Small intestine (tissue), 16 donors: ENCODE results near the gene OFD1. TPM values are rescaled to one million over a fixed set of nuclear protein-coding genes. Genes with fewer than 3 reads are reported as not detected.

Experiments used
- DNase-seq, 2 donors: peaks; one replicate each; pipeline versions ENCODE4 v3.0.0 to v3.0.0-alpha.2; 2013
- FAIRE-seq: peaks from 2 replicates; lab custom pipeline; 2012; peaks lifted over from hg19 to GRCh38; lab: Jason Lieb, UNC
- H3K27ac ChIP-seq, 3 donors: one replicate each; pipeline ENCODE4 v1.5.1; 2013; ENCODE audit warnings: low read length in 2 of 3, mild to moderate bottlenecking in 2 of 3, control low read depth in 1 of 3, inconsistent platforms in 1 of 3, low read depth in 1 of 3, moderate library complexity in 1 of 3
- H3K27me3 ChIP-seq, 3 donors: one replicate each; pipeline ENCODE4 v1.6.1; 2013; ENCODE audit warnings: low read length in 3 of 3, inconsistent platforms in 1 of 3; ENCODE audit not compliant: control insufficient read depth in 3 of 3, insufficient read depth in 3 of 3
- H3K36me3 ChIP-seq, 3 donors: one replicate each; pipeline ENCODE4 v1.6.1; 2013; ENCODE audit warnings: low read length in 3 of 3, inconsistent platforms in 1 of 3, low read depth in 1 of 3, mild to moderate bottlenecking in 1 of 3, moderate library complexity in 1 of 3; ENCODE audit not compliant: control insufficient read depth in 3 of 3, insufficient read depth in 2 of 3
- H3K4me1 ChIP-seq, 3 donors: one replicate each; pipeline ENCODE4 v1.6.1; 2013; ENCODE audit warnings: low read length in 2 of 3, inconsistent platforms in 1 of 3, low read depth in 1 of 3, mild to moderate bottlenecking in 1 of 3, moderate library complexity in 1 of 3; ENCODE audit not compliant: control insufficient read depth in 3 of 3, insufficient read depth in 2 of 3
- H3K4me3 ChIP-seq, 3 donors: one replicate each; pipeline ENCODE4 v1.5.1; 2013; ENCODE audit warnings: low read length in 3 of 3, control low read depth in 1 of 3, inconsistent platforms in 1 of 3, low read depth in 1 of 3, mild to moderate bottlenecking in 1 of 3, moderate library complexity in 1 of 3
- H3K9me3 ChIP-seq, 2 donors: one replicate each; pipeline ENCODE4 v1.6.1; 2013; ENCODE audit warnings: low read depth in 1 of 2, low read length in 1 of 2; ENCODE audit not compliant: control insufficient read depth in 2 of 2, insufficient read depth in 1 of 2
- WGBS, 3 donors: extraction: QIAGEN DNeasy Blood & Tissue Kit; methylation state at CpG; one replicate each; pipeline ENCODE4 v1.1.7; 2013; 5-methylcytosine and 5-hydroxymethylcytosine counted together
- long read RNA-seq, 10 donors: transcript quantifications; one replicate each; lab custom pipeline, GENCODE V29; 2026
- polyA plus RNA-seq, 4 donors: library from polyadenylated mRNA; stranded (reverse) in 3 of 4; unstranded in 1 of 4; fragments of 200-250 nt in 3 of 4; fragments of 120-200 nt in 1 of 4; gene quantifications; one replicate each; pipeline versions ENCODE4 v1.2.1 to v1.2.3, GENCODE V29; 2013
- donor health status: healthy with polysubstance abuse.
- donor health status: control.
- donor health status: control.
- donor health status: Bipolar disorder and iron deficiency.
- donor health status: healthy.

OFD1 gene, protein sequence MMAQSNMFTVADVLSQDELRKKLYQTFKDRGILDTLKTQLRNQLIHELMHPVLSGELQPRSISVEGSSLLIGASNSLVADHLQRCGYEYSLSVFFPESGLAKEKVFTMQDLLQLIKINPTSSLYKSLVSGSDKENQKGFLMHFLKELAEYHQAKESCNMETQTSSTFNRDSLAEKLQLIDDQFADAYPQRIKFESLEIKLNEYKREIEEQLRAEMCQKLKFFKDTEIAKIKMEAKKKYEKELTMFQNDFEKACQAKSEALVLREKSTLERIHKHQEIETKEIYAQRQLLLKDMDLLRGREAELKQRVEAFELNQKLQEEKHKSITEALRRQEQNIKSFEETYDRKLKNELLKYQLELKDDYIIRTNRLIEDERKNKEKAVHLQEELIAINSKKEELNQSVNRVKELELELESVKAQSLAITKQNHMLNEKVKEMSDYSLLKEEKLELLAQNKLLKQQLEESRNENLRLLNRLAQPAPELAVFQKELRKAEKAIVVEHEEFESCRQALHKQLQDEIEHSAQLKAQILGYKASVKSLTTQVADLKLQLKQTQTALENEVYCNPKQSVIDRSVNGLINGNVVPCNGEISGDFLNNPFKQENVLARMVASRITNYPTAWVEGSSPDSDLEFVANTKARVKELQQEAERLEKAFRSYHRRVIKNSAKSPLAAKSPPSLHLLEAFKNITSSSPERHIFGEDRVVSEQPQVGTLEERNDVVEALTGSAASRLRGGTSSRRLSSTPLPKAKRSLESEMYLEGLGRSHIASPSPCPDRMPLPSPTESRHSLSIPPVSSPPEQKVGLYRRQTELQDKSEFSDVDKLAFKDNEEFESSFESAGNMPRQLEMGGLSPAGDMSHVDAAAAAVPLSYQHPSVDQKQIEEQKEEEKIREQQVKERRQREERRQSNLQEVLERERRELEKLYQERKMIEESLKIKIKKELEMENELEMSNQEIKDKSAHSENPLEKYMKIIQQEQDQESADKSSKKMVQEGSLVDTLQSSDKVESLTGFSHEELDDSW
- 10 to 100 TPM; 18.3 to 71.3 (median 53.6) TPM for polyA plus RNA-seq
- long read RNA-seq, donor 1, partial matches to known transcripts = 56 of 60 reads
- long read RNA-seq, donor 1, other reads (novel, unspliced or antisense) = 0 of 60 reads
- long read RNA-seq, donor 2, partial matches to known transcripts = 6 of 8 reads
- long read RNA-seq, donor 2, other reads (novel, unspliced or antisense) = 0 of 8 reads
- long read RNA-seq, donor 3, partial matches to known transcripts = 20 of 24 reads
- long read RNA-seq, donor 3, other reads (novel, unspliced or antisense) = 0 of 24 reads
- long read RNA-seq, donor 4 = 0 reads
- long read RNA-seq, donor 5, partial matches to known transcripts = 0 of 1 reads
- long read RNA-seq, donor 5, other reads (novel, unspliced or antisense) = 0 of 1 reads
- long read RNA-seq, donor 6, partial matches to known transcripts = 12 of 14 reads
- long read RNA-seq, donor 6, other reads (novel, unspliced or antisense) = 0 of 14 reads
- long read RNA-seq, donor 7, partial matches to known transcripts = 11 of 11 reads
- long read RNA-seq, donor 7, other reads (novel, unspliced or antisense) = 0 of 11 reads
- long read RNA-seq, donor 8 = 0 reads
- long read RNA-seq, donor 9, partial matches to known transcripts = 0 of 2 reads
- long read RNA-seq, donor 9, other reads (novel, unspliced or antisense) = 0 of 2 reads
- long read RNA-seq, donor 10, partial matches to known transcripts = 23 of 25 reads
- long read RNA-seq, donor 10, other reads (novel, unspliced or antisense) = 0 of 25 reads

DNA sequence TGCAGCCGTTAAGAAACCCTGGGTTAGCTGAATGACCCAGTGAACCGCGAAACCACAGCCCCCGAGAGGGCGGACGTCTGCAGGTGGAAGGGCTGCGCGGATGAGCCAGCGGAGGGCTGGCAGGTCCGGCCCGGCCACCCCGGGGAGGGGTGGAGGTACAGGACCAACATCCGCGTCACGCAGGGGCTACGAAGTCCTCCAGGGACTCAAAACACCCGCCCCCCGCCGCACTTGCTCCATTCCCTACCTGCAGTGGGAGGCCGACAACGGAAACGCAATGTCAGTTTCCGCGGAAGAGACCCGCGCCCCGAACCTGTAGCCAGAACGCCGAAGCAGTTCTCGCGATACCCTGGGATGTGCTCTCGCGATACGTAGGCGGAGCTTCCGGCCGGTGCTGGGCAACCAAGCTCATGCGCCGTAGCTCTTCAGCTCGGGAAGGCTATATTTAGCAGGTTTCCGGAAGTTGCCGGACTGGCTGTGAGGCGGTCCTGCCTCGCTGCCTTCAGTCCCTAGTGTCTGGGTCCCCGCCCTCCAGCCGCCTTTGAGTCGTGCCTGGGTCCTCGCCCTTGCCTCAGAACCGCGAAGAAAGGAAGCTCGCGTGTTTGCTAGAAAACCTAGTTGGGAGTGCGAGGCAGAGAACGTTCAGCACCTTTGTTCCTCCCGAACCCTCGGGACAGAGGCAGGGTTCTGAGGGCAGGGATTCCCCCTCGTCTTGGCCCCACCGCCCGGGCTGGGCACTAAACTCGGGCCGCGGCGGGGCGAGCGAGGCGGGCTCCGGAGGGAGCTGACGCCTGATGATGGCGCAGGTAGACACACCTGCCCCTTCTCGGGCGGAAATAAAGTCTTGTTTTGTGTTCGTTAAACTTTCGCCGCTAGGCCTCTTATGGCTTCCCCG lies at the start of gene OFD1, which contains the start of gene TRAPPC2:
TSS of gene OFD1 (plus strand) at position 471 of the 895 bp plus-strand sequence. CDS start at position 795, 324 bp downstream.
TSS of gene TRAPPC2 (minus strand) at position 343 of the 895 bp plus-strand sequence. CDS start 14,657 bp downstream, outside the sequence.
- Histone ChIP-seq H3K4me3 (peak within 1 kb of the TSS; percentile 69 to 92 (median 79)), H3K36me3 (peaks cover 0 to 5% (median 0%) of the 10 kb centered on the region in 3 donors), H3K4me1 (peaks cover 0 to 7% (median 6%) of the 10 kb centered on the region in 3 donors), H3K9me3 (no peaks in the 10 kb centered on the region), H3K27me3 (no peaks in the 10 kb centered on the region), H3K27ac (peak within 1 kb of the TSS; percentile 91 to 99 (median 93))
- DNase-seq (peak; percentile 92 to 93), FAIRE-seq (no peak)
- 0 to 2% (median 1%) methylated on average over 61 to 75 of the region's 75 CpGs for WGBS, 3 donors

DNA sequence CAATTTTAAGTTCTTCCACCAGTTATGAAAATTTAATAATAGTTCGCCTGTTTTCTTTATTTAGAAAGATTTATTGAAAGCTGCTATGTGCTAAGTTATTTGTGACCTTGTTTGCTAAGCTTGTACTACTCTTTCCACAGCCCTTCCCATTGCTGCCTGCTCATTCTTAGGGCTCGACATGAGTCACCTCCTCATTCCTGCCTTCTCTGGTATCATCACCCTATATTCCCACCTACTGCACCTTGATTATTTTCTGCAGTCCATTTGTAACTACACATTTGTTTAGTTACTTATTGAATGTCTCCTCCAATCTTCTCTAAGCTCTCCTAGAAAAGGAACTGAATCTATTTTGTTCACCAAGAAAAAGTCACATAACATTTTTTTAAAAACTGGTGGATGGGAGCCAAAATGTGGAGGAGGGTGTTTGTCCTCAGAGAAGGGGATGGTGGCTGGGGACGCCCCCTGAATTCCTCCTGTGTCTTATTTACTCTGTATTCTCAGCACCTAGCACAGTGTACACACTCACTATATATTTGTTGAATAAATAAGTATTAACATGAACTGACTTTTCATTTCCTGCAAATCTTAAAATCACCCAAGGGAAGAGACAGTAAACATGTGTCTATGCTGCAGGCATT lies 49.3 kb upstream of the OFD1 start:
- H3K9me3 ChIP-seq = no peaks in the 10 kb centered on the region
- no peaks in the 10 kb centered on the region for H3K4me1 ChIP-seq
- 56 to 80% (median 62%) methylated on average over 3 of the region's 3 CpGs for WGBS, 3 donors
- H3K27ac ChIP-seq = no peak overlapping the region
- no peaks in the 10 kb centered on the region for H3K27me3 ChIP-seq
- H3K4me3 ChIP-seq = no peak overlapping the region
- no peak for DNase-seq
- no peak for FAIRE-seq
- H3K36me3 ChIP-seq = no peaks in the 10 kb centered on the region

DNA sequence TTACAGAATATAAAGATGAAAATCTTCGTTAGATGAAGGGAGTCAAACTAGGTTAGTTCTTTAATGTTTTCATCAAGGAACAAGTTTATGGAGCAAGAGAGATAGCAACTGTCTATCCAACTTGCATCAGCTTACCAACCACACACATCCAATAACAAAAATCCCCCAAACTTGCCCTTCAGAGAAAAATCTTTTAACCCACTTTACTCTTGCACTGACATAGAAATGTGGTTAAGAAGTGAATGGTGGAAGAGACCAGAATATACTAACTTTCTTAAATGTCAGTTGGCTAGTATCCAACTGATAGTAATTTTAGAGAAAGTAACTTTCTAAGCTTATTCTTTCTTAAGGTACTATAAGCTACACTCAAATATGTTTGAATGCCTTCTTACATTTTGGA lies 47.3 kb upstream of the OFD1 start:
- H3K27ac ChIP-seq = no peak overlapping the region
- DNase-seq (no peak), FAIRE-seq (no peak)
- no peaks in the 10 kb centered on the region for H3K36me3 ChIP-seq
- no peak overlapping the region for H3K4me3 ChIP-seq
- no peaks in the 10 kb centered on the region for H3K27me3 ChIP-seq
- 54 to 76% (median 69%) methylated on average over 1 of the region's 1 CpG for WGBS, 3 donors
- H3K4me1 ChIP-seq = peaks cover 0 to 4% (median 0%) of the 10 kb centered on the region in 3 donors
- H3K9me3 ChIP-seq = no peaks in the 10 kb centered on the region

DNA sequence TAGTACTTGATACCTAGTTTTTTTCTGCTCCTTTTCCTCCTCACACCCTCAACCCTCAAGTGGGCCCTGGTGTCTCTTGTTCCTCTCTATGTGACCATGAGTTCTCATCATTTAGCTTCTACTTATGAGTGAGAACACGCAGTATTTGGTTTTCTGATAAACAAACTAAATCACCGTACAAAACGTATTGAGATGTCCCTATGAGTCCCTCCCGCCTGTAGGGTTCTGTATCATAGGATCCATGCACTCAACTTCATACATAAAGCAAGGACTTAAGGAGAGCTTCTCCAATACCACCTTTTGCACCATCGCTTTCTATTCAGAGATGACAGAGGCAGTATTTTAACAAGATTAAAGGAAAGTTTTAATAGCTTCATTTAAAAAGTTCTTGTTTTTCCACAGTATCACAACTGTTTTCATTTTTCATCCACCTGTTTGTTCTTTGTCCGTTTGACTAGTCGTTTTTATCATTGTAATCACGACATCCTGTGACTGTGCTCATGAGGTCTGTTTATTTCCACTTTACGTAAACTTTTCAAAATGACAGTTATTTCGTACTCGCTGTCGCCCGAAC lies 46.1 kb upstream of the OFD1 start:
- peak overlapping the region in 2 of 3 donors; percentile 93 to 96 for H3K27ac ChIP-seq
- H3K9me3 ChIP-seq = no peaks in the 10 kb centered on the region
- FAIRE-seq = no peak
- peak overlapping the region in 2 of 3 donors; percentile 67 to 77 for H3K4me3 ChIP-seq
- DNase-seq = peak in 1 of 2 donors; percentile 17
- no peaks in the 10 kb centered on the region for H3K27me3 ChIP-seq
- WGBS, 3 donors = 4 to 13% (median 5%) methylated on average over 13 of the region's 13 CpGs
- no peaks in the 10 kb centered on the region for H3K36me3 ChIP-seq
- H3K4me1 ChIP-seq = peaks cover 2 to 4% (median 4%) of the 10 kb centered on the region in 3 donors

DNA sequence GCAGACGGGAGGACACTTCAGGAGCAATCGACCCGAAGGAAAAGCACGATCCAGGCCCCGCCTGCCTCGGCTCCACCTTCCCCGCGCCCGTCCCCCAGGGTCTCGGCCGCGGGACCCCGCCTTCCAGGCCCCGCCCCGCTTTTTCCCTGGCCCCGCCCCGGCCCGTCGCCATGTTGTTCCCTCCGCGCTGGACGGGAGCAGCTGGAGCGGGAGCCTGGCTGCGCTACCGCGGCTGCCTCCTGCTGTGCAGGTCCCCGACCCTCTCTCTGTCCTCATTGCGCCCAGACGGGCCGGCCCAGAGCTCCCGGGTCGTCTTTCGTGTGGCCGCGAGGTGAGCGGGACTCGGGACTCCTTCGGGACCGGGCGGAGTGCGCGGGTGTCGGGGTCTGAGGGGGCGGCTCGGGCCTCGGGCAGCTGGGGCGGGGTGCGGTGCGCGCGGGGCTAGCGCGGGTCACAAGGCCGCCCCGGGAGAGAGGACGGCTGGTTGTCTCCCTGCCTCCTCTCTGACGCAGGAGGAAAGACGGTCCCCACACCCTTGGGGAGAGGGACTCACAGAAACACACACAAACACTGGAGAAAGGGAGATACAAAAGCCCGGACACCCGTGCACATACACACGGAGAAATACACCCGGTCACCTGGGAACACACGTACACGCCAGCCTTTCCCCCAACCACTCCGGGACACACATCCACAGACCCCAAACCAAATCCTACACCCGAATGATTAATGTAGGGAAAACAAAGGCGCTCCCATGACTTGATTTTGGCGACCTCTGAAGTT lies 45.4 kb upstream of the OFD1 start, which contains the start of gene RAB9A:
TSS of gene RAB9A (plus strand) at position 171 of the 783 bp plus-strand sequence. CDS start 19,619 bp downstream, outside the sequence.
- Histone ChIP-seq H3K27me3 (no peaks in the 10 kb centered on the region), H3K36me3 (no peaks in the 10 kb centered on the region), H3K4me3 (peak within 1 kb of the TSS; percentile 64 to 77 (median 67)), H3K9me3 (no peaks in the 10 kb centered on the region), H3K4me1 (peaks cover 3 to 6% (median 4%) of the 10 kb centered on the region in 3 donors), H3K27ac (peak within 1 kb of the TSS; percentile 81 to 96 (median 93))
- DNase-seq (peak; percentile 78 to 88), FAIRE-seq (no peak)
- 0 to 5% (median 1%) methylated on average over 48 to 68 of the region's 68 CpGs for WGBS, 3 donors

- H3K9me3 ChIP-seq = no peaks in the 10 kb centered on the region
- H3K4me1 ChIP-seq = peaks cover 4 to 6% (median 4%) of the 10 kb centered on the region in 3 donors
- peak overlapping the region; percentile 64 to 77 (median 67) for H3K4me3 ChIP-seq
- 0 to 6% (median 1%) methylated on average over 16 of the region's 16 CpGs for WGBS, 3 donors
- H3K27ac ChIP-seq = peak overlapping the region; percentile 81 to 96 (median 93)
- H3K27me3 ChIP-seq = no peaks in the 10 kb centered on the region
- no peak for FAIRE-seq
- DNase-seq = no peak
- peaks cover 0 to under 1% (median 0%) of the 10 kb centered on the region in 3 donors for H3K36me3 ChIP-seq
Measured at GRCh38 chrX:13689741-13690211, 44.8 kb upstream of the OFD1 start.
